CD14-positive monocyte (primary cell): ENCODE data around the gene CD46. TPM values are rescaled to one million over a fixed set of nuclear protein-coding genes. Genes with fewer than 3 reads are reported as not detected.

Experiments used
- DNase-seq, 3 donors: peaks; one replicate each; pipeline ENCODE4 v3.0.0-alpha.2; 2011 to 2022
- H2AFZ ChIP-seq: 2 replicates; pipeline ENCODE4 v1.6.0; 2012; ENCODE audit warnings: mild to moderate bottlenecking, low read depth, low read length, inconsistent platforms; ENCODE audit not compliant: insufficient read depth, poor library complexity, severe bottlenecking
- H3K27ac ChIP-seq, 2 donors: 1 replicate in 1 of 2; 2 replicates in 1 of 2; pipeline ENCODE4 v1.5.1; 2012 to 2013; ENCODE audit warnings: low read length in 2 of 2, control low read depth in 1 of 2, inconsistent platforms in 1 of 2, low read depth in 1 of 2, mild to moderate bottlenecking in 1 of 2
- H3K27me3 ChIP-seq, 2 donors: one replicate each; pipeline versions ENCODE4 v1.6.0 to v1.6.1; 2011 to 2013; ENCODE audit warnings: low read length in 2 of 2; ENCODE audit not compliant: control insufficient read depth in 2 of 2, insufficient read depth in 2 of 2
- H3K36me3 ChIP-seq, 2 donors: replicated peaks in 1 of 2; 1 replicate in 1 of 2; 2 replicates in 1 of 2; pipeline versions ENCODE4 v1.5.1 to v1.6.1; 2012 to 2013; ENCODE audit warnings: low read length in 2 of 2, control low read depth in 1 of 2, inconsistent platforms in 1 of 2, mild to moderate bottlenecking in 1 of 2; ENCODE audit not compliant: insufficient read depth in 2 of 2, control insufficient read depth in 1 of 2
- H3K4me1 ChIP-seq, 2 donors: 1 replicate in 1 of 2; 2 replicates in 1 of 2; pipeline versions ENCODE4 v1.5.1 to v1.6.1; 2012 to 2013; ENCODE audit warnings: low read length in 2 of 2, control low read depth in 1 of 2, inconsistent platforms in 1 of 2, mild to moderate bottlenecking in 1 of 2, moderate library complexity in 1 of 2; ENCODE audit not compliant: insufficient read depth in 2 of 2, control insufficient read depth in 1 of 2
- H3K4me2 ChIP-seq: replicated peaks from 2 replicates; pipeline ENCODE3; 2012; ENCODE audit warnings: low read length, moderate library complexity, mild to moderate bottlenecking; ENCODE audit not compliant: poor library complexity, severe bottlenecking; ENCODE audit errors: extremely low read depth
- H3K4me3 ChIP-seq, 3 experiments: fragments of 200-600 bp in 1 of 3; sonication (generic) in 1 of 3; replicated peaks in 1 of 3; 1 replicate in 2 of 3; 2 replicates in 1 of 3; pipeline ENCODE4 v1.5.1; 2011 to 2013; ENCODE audit warnings: low read length in 3 of 3, mild to moderate bottlenecking in 3 of 3, control low read depth in 2 of 3, low read depth in 2 of 3, inconsistent platforms in 1 of 3, moderate library complexity in 1 of 3
- H3K79me2 ChIP-seq: 2 replicates; pipeline ENCODE4 v1.6.0; 2012; ENCODE audit warnings: mild to moderate bottlenecking, control low read depth, inconsistent platforms, low read length, moderate library complexity; ENCODE audit not compliant: insufficient read depth
- H3K9ac ChIP-seq: 2 replicates; pipeline ENCODE4 v1.6.0; 2017; ENCODE audit warnings: low read length, mild to moderate bottlenecking; ENCODE audit not compliant: insufficient read depth, poor library complexity, severe bottlenecking
- H3K9me3 ChIP-seq, 2 donors: replicated peaks in 1 of 2; 1 replicate in 1 of 2; 2 replicates in 1 of 2; pipeline versions ENCODE4 v1.5.1 to v1.6.1; 2012 to 2013; ENCODE audit warnings: low read length in 2 of 2, control low read depth in 1 of 2; ENCODE audit not compliant: control insufficient read depth in 1 of 2, insufficient read depth in 1 of 2
- H4K20me1 ChIP-seq: 2 replicates; pipeline ENCODE4 v1.6.0; 2012; ENCODE audit warnings: mild to moderate bottlenecking, low read length, control low read depth, moderate library complexity; ENCODE audit not compliant: insufficient read depth
- H3K27ac Mint-ChIP-seq, 7 donors: one replicate each; pipeline ENCODE4 v1.8.0; 2020; ENCODE audit warnings: mild to moderate bottlenecking in 7 of 7, mixed read lengths in 7 of 7, moderate library complexity in 6 of 7, inconsistent platforms in 2 of 7
- H3K27me3 Mint-ChIP-seq, 3 donors: one replicate each; pipeline ENCODE4 v1.8.0; 2021 to 2022; ENCODE audit warnings: low read depth in 3 of 3, mild to moderate bottlenecking in 3 of 3, mixed read lengths in 3 of 3, moderate library complexity in 3 of 3, inconsistent platforms in 1 of 3
- H3K36me3 Mint-ChIP-seq, 2 donors: one replicate each; pipeline ENCODE4 v1.8.0; 2020; ENCODE audit warnings: mixed read lengths in 2 of 2, inconsistent platforms in 1 of 2, mild to moderate bottlenecking in 1 of 2
- H3K4me1 Mint-ChIP-seq: one replicate; pipeline ENCODE4 v1.8.0; 2020; ENCODE audit warnings: mild to moderate bottlenecking, mixed read lengths
- H3K4me3 Mint-ChIP-seq, 2 donors: one replicate each; pipeline ENCODE4 v1.8.0; 2020; ENCODE audit warnings: mild to moderate bottlenecking in 2 of 2, mixed read lengths in 2 of 2, moderate library complexity in 1 of 2
- H3K9me3 Mint-ChIP-seq, 7 donors: one replicate each; pipeline ENCODE4 v1.8.0; 2020 to 2022; ENCODE audit warnings: mixed read lengths in 7 of 7, mild to moderate bottlenecking in 6 of 7, moderate library complexity in 6 of 7, inconsistent platforms in 2 of 7
- WGBS: methylation state at CpG from one replicate; pipeline ENCODE4 v1.1.5; 2013; ENCODE audit warnings: missing lambda C conversion rate; ENCODE audit not compliant: insufficient coverage; 5-methylcytosine and 5-hydroxymethylcytosine counted together
- intact Hi-C, 2 donors: fragments of 100-400 bp; cut with micrococcal nuclease; formaldehyde crosslinking; loops; one replicate each; pipeline versions ENCODE4 v1.15.0 to v1.15.1; 2023
- polyA plus RNA-seq, 3 donors: library from polyadenylated mRNA; depleted of rRNA in 1 of 3; unstranded in 2 of 3; stranded (reverse) in 1 of 3; fragments of 300-500 nt in 2 of 3; fragments of >200 nt in 1 of 3; fragmentation: Illumina TruSeq in 2 of 3; gene quantifications; 1 replicate in 2 of 3; 2 replicates in 1 of 3; pipeline ENCODE4 v1.2.3, GENCODE V29; 2012 to 2021
- TF ChIP-seq, protein P1 (sequence below): fragments of 200-600 bp; IDR thresholded peaks from one replicate; pipeline ENCODE4 v1.8.0; 2022; ENCODE audit warnings: antibody characterized with exemption, mild to moderate bottlenecking

CD46 gene
- polyA plus RNA-seq, 3 donors, result 139 to 259 (median 210) TPM

DNA sequence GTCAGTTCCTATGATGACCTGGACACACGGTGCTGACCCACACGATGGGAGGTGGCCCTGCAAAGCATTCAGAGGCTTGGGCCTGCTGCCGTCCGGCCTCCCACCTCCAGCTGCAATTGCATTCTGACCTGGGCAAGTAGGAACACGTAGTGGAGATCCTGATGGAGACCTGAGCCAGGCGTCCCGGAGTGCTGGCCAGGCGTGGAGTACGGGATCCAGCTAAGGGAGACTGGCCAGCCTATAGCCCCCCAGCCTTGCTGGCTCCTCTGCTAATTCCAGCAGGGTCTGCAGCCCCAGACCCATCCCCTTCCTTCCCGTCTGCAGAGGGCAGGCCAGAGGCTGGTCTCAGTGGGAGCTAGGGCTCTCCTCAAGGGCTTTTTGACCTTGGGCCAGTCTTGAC, 11.2 kb downstream of the CD46 start:
- Histone ChIP-seq H3K9ac (no peak overlapping the region), H4K20me1 (peaks cover 11% of the 10 kb centered on the region), H3K27ac (no peak overlapping the region), H2AFZ (no peak overlapping the region), H3K9me3 (peaks cover 7 to 15% of the 10 kb centered on the region in 2 donors), H3K4me2 (no peak overlapping the region), H3K79me2 (peaks cover 4% of the 10 kb centered on the region), H3K36me3 (peaks cover 80 to 97% of the 10 kb centered on the region in 2 donors), H3K4me3 (no peak overlapping the region), H3K4me1 (no peaks in the 10 kb centered on the region), H3K27me3 (no peaks in the 10 kb centered on the region)
- DNase-seq, result no peak
- no peaks in the 10 kb centered on the region for H3K4me1 Mint-ChIP-seq
- 100% methylated on average over 9 of the region's 10 CpGs for WGBS
- TF ChIP-seq, protein P1, sequence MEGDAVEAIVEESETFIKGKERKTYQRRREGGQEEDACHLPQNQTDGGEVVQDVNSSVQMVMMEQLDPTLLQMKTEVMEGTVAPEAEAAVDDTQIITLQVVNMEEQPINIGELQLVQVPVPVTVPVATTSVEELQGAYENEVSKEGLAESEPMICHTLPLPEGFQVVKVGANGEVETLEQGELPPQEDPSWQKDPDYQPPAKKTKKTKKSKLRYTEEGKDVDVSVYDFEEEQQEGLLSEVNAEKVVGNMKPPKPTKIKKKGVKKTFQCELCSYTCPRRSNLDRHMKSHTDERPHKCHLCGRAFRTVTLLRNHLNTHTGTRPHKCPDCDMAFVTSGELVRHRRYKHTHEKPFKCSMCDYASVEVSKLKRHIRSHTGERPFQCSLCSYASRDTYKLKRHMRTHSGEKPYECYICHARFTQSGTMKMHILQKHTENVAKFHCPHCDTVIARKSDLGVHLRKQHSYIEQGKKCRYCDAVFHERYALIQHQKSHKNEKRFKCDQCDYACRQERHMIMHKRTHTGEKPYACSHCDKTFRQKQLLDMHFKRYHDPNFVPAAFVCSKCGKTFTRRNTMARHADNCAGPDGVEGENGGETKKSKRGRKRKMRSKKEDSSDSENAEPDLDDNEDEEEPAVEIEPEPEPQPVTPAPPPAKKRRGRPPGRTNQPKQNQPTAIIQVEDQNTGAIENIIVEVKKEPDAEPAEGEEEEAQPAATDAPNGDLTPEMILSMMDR, result no peak
- no peak overlapping the region for H3K4me3 Mint-ChIP-seq
- peaks cover 86 to 88% of the 10 kb centered on the region in 2 donors for H3K36me3 Mint-ChIP-seq
- H3K27ac Mint-ChIP-seq, result peak overlapping the region in 1 of 7 donors; percentile 14
- no peaks in the 10 kb centered on the region for H3K27me3 Mint-ChIP-seq
- peaks cover 8 to 19% (median 12%) of the 10 kb centered on the region in 7 donors for H3K9me3 Mint-ChIP-seq
- intact Hi-C loops, result no loop called here

DNA sequence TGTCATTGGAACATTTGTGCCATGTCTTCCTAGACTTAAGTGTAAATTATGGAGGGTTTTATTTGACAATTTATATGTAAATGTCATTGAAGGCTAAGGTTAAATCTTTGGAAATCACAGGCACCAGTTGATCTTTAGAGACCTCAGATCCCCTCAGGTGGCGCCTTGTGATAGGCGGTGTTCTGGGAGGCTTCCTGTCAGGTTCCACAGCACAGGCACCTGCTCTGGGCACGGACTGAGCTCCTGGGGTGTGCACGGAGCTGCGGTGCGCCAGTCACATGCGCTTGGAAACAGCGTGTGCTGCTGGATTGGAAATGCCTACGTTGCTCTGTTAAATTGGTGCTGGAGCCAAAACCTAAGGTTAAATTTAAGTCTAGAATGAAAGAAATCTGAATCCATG, 12.1 kb downstream of the CD46 start:
- Histone ChIP-seq H3K9ac (no peak overlapping the region), H3K4me3 (no peak overlapping the region), H4K20me1 (peaks cover 15% of the 10 kb centered on the region), H3K27me3 (no peaks in the 10 kb centered on the region), H2AFZ (no peak overlapping the region), H3K4me1 (no peaks in the 10 kb centered on the region), H3K9me3 (peaks cover 7 to 15% of the 10 kb centered on the region in 2 donors), H3K4me2 (no peak overlapping the region), H3K79me2 (no peaks in the 10 kb centered on the region), H3K27ac (no peak overlapping the region), H3K36me3 (peaks cover 79 to 97% of the 10 kb centered on the region in 2 donors)
- 97% methylated on average over 9 of the region's 9 CpGs for WGBS
- H3K4me3 Mint-ChIP-seq, result no peak overlapping the region
- no peak for DNase-seq
- peaks cover 8 to 19% (median 14%) of the 10 kb centered on the region in 7 donors for H3K9me3 Mint-ChIP-seq
- H3K4me1 Mint-ChIP-seq, result no peaks in the 10 kb centered on the region
- H3K27ac Mint-ChIP-seq, result no peak overlapping the region
- intact Hi-C loops, result no loop called here
- TF ChIP-seq, protein P1, result no peak
- H3K27me3 Mint-ChIP-seq, result no peaks in the 10 kb centered on the region
- peaks cover 86 to 90% of the 10 kb centered on the region in 2 donors for H3K36me3 Mint-ChIP-seq
